Tibial artery (tissue), 4 donors: ENCODE results near the gene NINJ2.

Experiments
- DNase-seq, 2 donors: peaks; one replicate each; pipeline ENCODE4 v3.0.0-alpha.2; 2019
- H3K27ac ChIP-seq, 2 donors: fragments of 200-600 bp; sonication (generic) in 1 of 2; 1 replicate in 1 of 2; 2 replicates in 1 of 2; pipeline ENCODE4 v1.5.1; 2018 to 2019; ENCODE audit warnings: mild to moderate bottlenecking in 1 of 2
- H3K27me3 ChIP-seq, 2 donors: fragments of 200-600 bp; sonication (generic) in 1 of 2; one replicate each; pipeline versions ENCODE4 v1.5.1 to v1.6.0; 2016 to 2019
- H3K36me3 ChIP-seq, 3 donors: fragments of 200-600 bp; sonication (generic) in 2 of 3; one replicate each; pipeline ENCODE4 v1.5.1; 2016 to 2019; ENCODE audit warnings: mild to moderate bottlenecking in 2 of 3
- H3K4me1 ChIP-seq, 4 donors: fragments of 200-600 bp; sonication (generic) in 2 of 4; 1 replicate in 3 of 4; 2 replicates in 1 of 4; pipeline ENCODE4 v1.5.1; 2016 to 2019
- H3K4me3 ChIP-seq, 2 donors: fragments of 200-600 bp; sonication (generic) in 1 of 2; 1 replicate in 1 of 2; 2 replicates in 1 of 2; pipeline ENCODE4 v1.5.1; 2018 to 2019; ENCODE audit warnings: mild to moderate bottlenecking in 2 of 2
- H3K9me3 ChIP-seq, 3 donors: fragments of 200-600 bp; sonication (generic) in 1 of 3; one replicate each; pipeline ENCODE4 v1.5.1; 2016 to 2019
- CTCF ChIP-seq, 2 experiments: fragments of 200-600 bp in 1 of 2; fragments of 450-650 bp in 1 of 2; IDR thresholded peaks; one replicate each; pipeline ENCODE4 v1.5.1; 2017 to 2019; ENCODE audit warnings: antibody characterized with exemption in 2 of 2, mild to moderate bottlenecking in 1 of 2, moderate library complexity in 1 of 2
- intact Hi-C: fragments of 100-400 bp; cut with DNase I; formaldehyde crosslinking; loops from one replicate; pipeline ENCODE4 v1.15.0; 2023; ENCODE audit warnings: low total_unique reads

NINJ2 gene

GRCh38 chr12:565161-565560 lies 98.1 kb downstream of the NINJ2 start:
- DNase-seq = no peak
- H3K4me1 ChIP-seq = peaks cover 0 to 7% (median 6%) of the 10 kb centered on the region in 4 donors
- H3K4me3 ChIP-seq = no peak overlapping the region
- TF ChIP-seq CTCF (IDR thresholded peaks at IDR 0.05) = no peak
- H3K9me3 ChIP-seq = no peaks in the 10 kb centered on the region
- intact Hi-C loops = loop anchor here (5.0 to 10.0 kb wide), 2 partner anchors 382 to 1030 kb away; partner anchors contain the start of genes FBXL14 and RAD52
- no peaks in the 10 kb centered on the region for H3K27me3 ChIP-seq
- no peak overlapping the region for H3K27ac ChIP-seq
- peaks cover 0 to 16% (median 4%) of the 10 kb centered on the region in 3 donors for H3K36me3 ChIP-seq

DNA sequence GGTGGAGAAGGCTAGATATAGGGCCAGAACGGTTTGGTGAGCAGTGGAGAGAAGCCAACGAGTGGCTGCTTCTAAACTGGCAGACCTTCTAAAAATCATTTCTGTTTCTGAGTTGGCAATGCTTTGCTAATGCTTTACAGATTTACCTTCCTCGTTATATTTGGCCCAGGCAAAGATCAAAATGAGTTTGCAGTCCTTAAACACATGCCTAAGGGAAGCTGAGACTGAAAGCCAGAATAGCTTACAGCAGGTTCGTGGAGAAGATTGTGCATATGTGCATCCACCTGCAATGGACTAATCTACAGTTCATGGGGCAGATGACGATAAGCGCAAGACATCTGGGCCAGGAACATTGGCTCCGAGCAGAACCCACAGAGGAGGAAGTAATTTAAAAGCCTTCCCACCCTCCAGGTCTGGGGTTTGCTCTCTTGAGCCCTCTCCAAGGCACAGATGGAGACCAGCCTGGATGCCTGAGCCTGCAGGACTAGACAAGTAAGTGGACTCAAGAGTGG lies 99.4 kb downstream of the NINJ2 start:
- no peaks in the 10 kb centered on the region for H3K27me3 ChIP-seq

GRCh38 chr12:563250-563781 lies 99.9 kb downstream of the NINJ2 start:
- Histone ChIP-seq H3K27me3 (no peaks in the 10 kb centered on the region), H3K36me3 (peaks cover 0 to 29% (median 15%) of the 10 kb centered on the region in 3 donors), H3K4me3 (peak overlapping the region in 1 of 2 donors; percentile 26), H3K27ac (no peak overlapping the region), H3K4me1 (no peaks in the 10 kb centered on the region), H3K9me3 (no peaks in the 10 kb centered on the region)
- no peak for DNase-seq
- TF ChIP-seq CTCF (IDR thresholded peaks at IDR 0.05) = no peak
- intact Hi-C loops = loop anchor here (10.0 kb wide), 1 partner anchor 1031 kb away; the partner anchor contains the start of gene FBXL14

More for the DNA sequence above, 99.4 kb downstream of the NINJ2 start:
- no peak overlapping the region for H3K4me3 ChIP-seq
- no peaks in the 10 kb centered on the region for H3K4me1 ChIP-seq
- no peak for DNase-seq
- no peaks in the 10 kb centered on the region for H3K9me3 ChIP-seq
- no peak overlapping the region for H3K27ac ChIP-seq
- peaks cover 0 to 24% (median 11%) of the 10 kb centered on the region in 3 donors for H3K36me3 ChIP-seq
- no peak for TF ChIP-seq CTCF (IDR thresholded peaks at IDR 0.05)
- intact Hi-C loops = loop anchor here (10.0 kb wide), 1 partner anchor 1031 kb away; the partner anchor contains the start of gene FBXL14

DNA sequence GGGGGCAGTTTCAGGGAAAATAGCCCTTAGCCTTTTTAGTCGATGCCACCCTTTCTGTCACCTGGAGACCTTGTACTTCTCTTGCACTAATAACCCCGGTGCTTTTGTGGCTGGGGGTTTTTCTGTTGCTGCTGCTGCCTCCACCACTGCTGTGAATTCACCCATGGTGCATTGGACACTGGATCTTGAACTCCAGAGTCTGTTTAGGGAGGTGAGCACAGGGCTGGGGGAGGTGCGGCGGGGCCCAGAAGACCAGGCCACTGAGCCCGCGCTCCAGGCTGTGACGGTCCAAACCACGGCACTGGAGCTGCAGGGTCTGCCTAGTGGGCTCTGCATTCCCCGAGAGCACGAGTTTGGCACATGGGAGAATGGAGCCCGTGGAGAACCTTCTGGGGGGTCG lies 100.6 kb downstream of the NINJ2 start:
- peak overlapping the region in 1 of 2 donors; percentile 26 for H3K4me3 ChIP-seq
- H3K27ac ChIP-seq = no peak overlapping the region
- TF ChIP-seq CTCF (IDR thresholded peaks at IDR 0.05) = no peak
- peaks cover 0 to 36% (median 15%) of the 10 kb centered on the region in 3 donors for H3K36me3 ChIP-seq
- no peaks in the 10 kb centered on the region for H3K4me1 ChIP-seq
- H3K27me3 ChIP-seq = no peaks in the 10 kb centered on the region
- intact Hi-C loops = loop anchor here (10.0 kb wide), 1 partner anchor 1032 kb away; the partner anchor contains the start of gene FBXL14
- no peak for DNase-seq
- no peaks in the 10 kb centered on the region for H3K9me3 ChIP-seq

DNA sequence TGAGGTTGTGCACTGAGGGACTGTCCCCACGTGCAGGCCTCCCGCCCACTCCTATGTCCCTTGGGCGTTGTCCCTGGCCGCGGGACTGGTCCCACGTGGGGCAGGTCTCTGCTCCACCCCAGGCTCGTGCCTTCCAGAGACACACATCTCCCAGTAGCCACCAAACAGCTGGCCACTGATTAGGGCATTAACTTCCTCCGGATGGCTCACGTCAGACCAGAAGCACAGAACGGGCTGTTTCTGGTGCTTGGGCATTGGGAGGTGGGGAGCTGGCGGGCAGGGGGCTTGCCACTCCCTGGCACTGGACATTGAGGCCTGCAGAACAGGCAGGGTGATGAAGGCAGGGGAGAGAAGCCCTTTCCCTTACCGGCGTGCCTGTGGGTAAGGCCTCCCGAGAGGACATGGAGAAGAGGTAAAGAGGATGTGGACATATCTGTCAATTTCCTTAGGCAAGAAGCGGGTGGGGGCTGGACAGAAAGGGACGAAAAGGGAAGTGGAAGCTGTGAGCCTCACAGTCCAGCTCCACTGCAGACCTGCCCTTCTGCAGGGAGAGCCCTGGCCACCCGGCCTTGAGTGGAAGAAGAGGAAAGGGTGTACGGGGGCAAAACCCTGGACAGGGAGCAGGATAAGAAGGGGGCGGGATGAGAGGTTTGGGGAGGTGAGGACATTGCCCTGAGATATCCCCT lies 101.2 kb downstream of the NINJ2 start:
- intact Hi-C loops = loop anchor here (10.0 kb wide), 1 partner anchor 1033 kb away; the partner anchor contains the start of gene FBXL14
- H3K4me3 ChIP-seq = peak overlapping the region in 1 of 2 donors; percentile 26

More for the DNA sequence above, 101.2 kb downstream of the NINJ2 start:
- Histone ChIP-seq H3K4me1 (no peaks in the 10 kb centered on the region), H3K9me3 (no peaks in the 10 kb centered on the region), H3K36me3 (peaks cover 0 to 39% (median 15%) of the 10 kb centered on the region in 3 donors), H3K27me3 (no peaks in the 10 kb centered on the region), H3K27ac (no peak overlapping the region)
- TF ChIP-seq CTCF (IDR thresholded peaks at IDR 0.05) = no peak
- peak; percentile 78 to 81 for DNase-seq
